HG03159 (cell line): ENCODE results near the gene ALK.

ENCODE experiments used
- ATAC-seq: cut with Tn5 transposase; IDR thresholded peaks from one replicate; pipeline ENCODE4 v1.9.1; 2021; ENCODE audit warnings: mild to moderate bottlenecking, moderate library complexity; ENCODE audit not compliant: unreplicated experiment

Gene ALK

DNA sequence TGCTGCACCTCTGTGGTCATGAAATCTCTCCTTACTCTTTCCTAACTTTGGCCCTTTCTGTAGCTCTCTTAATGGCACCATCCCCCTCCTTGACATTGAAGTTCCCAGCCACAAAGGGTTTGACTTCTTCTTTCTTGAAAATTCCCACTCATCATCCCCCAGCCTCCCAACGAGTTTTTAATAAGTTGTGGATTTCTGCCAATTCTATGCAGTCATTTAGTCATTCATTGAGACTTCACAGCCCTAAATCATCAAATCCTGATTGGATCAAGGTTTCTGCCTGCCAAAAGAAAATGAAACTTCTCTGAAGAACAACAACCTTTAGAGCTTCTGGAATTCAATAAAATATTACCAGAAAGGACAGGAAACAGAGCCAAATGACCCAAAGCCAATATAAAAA lies 451.9 kb downstream of the ALK start:
- ATAC-seq: no peak

DNA sequence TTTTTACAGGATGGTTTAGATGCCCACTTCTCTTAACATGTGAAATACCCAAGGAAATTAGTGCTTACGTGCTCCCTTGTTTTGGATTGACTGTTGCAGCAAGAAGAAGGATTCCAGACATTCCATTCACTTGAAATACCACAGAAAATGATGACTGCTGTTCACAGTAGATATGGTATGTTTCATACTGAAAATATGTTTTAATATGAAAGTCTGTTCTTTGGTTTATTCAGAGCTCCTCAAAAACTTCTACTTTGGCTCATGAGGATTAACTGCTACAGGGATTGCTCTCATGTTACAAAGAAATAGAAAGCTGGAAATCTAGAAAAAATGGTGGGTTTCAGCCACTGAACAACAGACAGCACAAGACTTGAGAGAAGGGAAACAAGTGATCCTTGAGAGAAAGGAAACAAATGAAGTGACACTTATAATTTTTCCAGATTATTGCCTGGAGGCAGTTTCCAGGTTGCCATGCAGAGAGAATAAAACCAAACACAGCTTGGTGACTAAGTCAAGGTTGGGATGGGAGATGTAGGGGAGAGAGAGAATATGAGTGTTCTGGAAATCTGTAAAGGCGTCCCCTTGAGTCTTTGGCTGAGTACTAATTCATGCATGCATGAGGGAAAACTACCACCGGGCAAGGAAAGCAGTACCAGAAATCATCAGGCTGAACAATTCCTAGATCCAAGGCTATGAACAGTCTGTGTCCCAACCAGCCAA lies 458.0 kb downstream of the ALK start:
- ATAC-seq: no peak

DNA sequence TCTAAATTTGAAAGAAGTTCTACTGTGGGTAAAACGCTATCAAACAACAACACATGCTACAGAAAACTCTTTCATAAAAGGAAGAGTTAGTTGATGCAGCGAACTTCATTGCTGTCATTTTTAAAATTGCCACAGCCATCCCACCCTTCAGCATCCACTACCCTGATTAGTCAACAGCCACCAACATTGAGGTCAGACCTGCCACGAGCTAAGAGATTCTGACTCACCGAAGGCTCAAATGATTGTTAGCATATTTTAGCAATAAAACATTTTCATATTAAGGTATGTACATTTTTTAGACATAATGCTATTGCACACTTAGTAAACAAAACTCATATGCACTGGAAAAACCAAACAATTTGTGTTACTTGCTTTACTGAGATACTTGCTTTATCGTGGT lies 459.1 kb downstream of the ALK start:
- ATAC-seq: no peak

DNA sequence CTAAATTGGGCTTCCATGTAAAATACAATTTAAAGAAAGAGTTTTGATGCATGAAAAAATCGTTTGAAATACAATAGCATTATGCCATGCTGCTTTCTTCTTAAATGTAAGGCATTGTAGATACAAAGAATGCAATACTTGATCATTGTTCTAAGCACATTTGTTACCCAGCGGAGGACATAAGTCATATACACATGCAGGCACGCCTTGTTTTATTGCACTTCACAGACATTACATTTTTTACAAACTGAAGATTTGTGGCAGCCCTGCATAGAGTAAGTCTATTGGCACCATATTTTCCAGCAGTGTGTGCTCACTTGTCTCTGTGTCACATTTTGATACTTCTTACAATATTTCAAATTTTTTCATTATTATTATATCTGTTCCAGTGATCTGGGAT lies 461.2 kb downstream of the ALK start:
- ATAC-seq: no peak

DNA sequence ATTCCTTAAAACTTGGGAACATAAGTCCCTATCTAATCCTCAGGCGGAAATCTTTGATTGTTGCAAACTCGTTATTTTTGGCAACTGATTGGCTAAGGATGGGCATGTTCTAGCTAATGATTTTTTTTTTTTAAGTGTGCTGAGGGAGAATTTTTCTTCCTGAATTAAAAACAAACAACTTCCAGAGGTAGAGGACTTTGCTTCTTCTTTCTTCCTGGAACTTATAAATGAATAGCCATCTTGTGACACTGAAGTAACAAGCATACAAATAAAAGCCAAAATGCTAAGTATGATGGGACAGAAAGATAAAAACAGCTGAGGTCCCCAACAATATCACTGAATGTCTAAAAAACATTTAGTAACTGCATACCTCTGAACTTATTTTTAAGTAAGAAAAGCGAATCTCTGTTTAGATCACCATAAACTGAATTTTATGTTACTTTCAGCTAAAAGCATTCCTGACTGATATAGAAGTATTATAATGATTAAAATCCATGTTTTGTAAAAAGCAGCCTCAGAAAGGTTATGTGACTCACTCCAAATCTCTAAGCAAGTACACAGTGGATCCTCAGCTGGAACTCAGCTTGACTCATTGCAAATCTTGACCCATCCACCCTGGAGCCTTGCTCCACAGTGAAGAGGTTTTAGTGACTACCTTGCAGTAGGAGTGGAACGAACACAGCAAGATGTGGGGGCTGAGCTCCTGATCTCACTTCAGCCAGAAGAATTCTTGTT lies 461.8 kb downstream of the ALK start:
- no peak for ATAC-seq

DNA sequence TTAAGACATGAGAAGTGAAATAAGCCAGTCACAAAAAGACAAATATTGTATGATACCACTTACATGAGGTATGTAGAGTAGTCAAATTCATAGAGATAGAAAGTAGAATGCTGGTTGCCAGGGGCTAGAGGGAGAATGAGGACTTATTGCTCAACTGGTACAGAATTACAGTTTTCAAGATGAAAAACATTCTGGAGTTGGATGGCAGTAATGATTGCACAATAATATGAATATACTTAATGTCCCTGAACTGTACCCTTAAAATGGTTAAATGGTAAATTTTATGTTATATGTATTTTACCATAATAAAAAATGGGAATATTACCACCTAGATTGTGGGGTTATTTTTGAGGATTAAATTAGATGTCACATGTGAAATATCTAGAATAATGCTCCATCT lies 465.0 kb downstream of the ALK start:
- ATAC-seq: no peak

DNA sequence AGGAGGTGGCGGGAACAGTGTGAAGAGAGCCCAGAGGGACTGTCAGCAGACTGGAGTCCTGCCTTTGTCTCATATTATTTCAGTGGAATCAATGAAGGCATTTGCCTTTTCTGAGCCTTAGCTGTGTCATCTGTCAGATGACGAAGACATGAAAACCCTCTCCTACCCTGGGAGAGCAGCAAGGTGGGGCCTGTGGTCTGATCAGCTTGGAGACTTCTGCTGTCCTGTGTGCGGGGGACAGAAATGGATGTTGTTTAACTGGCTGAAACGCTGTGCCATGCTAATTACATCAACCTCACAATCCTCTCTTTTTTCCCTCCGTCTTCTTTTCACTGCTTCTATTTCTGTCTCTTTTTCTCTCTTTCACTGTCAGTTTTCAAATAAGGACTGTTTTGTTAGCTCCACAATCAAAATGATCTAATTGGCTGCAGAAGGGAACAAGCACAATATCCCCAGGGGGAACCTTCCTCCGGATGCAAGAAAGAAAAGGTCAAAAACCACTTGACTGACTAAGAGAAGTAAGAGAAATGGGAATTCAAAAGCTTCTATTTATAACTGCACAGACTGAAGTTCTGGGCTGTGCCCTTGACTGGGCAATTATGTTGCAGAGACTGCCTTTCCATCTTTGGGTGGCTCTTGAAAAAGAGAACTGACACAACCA lies 466.1 kb downstream of the ALK start:
- no peak for ATAC-seq

DNA sequence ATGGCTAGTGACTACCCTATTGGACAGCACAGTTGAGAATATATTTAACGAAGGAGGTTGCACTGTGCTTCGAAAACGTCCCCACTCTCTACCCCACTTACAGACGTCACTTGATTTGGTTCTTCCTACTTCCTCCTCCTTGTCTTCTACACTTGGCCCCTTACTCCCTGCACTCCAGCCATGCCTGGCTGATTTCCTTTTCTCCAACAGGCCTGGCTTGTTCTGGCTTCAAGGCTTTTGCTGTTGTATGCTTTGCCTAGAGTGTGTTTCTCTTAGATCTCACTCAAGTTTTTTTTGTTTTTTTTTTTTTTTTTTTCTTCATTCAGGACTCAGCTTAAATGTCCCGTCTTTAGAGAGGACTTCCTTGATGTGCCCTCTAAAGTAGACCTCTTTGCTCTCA lies 469.4 kb downstream of the ALK start:
- ATAC-seq: no peak

DNA sequence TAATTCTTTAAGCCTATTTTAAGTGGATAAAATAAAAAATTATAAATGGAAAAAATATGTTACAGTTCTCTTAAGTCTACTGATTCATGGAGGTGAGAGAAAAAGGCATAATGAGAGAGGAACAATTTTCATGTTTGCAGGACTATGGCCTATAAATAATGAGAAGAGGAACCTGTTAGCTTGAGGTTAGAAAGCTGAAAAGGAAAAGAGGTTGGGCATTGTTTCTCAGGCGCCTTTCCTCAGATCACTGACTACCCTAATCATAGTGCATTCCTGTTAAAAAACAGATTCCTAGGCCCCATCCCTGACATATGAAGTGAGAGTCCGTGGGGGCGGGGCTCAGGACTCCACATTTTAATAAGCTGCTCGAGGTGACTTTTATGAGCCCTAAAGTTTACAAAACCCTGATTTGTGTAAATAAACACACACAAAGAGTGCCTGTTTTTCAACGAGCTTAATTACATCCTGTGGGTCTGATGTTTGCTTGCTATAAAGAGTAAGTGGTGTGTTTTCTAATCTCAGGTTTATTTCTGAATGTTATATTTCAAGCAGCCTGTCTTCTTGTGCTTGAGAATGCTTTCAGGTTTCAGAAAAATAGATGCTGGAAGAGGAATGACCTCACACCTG lies 470.7 kb downstream of the ALK start:
- no peak for ATAC-seq

DNA sequence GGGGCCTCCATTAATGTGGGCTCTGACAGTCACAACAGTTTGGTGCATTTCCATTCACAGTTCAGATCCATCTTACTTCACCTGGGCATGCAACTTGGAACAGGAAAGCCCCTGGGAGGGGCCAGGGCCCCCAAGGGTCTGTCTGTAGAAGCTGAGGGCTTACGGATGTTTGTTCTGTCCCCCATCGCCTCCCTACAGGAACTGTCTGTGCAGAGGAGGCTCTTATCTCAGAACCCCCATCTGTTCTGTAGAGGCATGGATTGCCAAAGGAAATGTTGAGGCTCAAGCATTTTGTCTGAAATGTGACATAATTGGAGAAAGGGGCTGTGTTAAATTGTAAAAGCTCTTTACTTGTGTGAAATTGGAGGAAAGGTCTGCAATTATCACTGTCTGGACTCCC lies 471.9 kb downstream of the ALK start:
- no peak for ATAC-seq

DNA sequence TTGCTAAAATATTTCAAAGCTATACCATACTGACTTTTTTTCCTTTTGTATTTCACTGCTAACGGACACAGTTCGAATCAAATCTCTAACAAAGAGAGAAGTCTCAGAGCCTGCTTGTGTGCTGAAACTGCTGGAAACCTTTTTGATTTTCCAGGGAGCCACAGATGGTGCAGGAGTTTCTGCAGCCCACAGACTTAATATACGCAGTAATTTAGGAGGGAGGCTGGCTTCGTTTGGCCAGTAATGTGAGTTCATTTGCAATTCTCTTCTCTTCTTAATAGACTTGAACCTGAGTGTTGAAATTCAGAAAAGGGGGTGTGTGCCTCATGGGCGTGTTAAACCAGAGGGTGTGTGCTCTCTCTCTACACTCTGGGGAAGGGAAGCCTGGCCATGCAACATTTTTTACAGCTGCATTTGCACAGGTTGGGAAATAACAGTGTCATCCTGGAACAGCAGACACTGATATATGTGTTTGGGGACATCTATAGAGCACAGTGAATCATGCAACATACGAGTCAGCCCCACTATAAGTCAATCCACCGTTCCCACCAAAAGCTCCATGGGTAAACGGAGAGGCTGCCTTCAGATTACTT lies 473.2 kb downstream of the ALK start:
- no peak for ATAC-seq

DNA sequence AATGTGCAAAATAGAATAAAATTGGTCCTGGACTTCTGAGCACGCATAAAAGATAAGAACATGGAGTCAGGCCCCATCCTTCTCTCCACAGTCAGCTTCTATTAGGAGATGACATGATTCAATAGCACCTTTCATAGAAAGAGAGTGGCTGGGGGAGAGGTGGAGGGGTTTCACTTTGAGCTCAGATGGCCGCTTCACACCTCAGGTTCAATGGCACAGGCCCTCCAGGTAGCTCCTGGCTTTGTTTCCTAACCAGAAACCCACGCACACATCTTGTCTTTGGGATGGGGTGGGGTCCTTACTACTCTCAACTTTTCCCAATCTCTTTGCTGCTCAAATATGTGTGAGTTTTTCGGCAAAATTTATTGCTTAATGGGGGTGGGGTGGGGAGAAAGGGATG lies 473.9 kb downstream of the ALK start:
- ATAC-seq: no peak

DNA sequence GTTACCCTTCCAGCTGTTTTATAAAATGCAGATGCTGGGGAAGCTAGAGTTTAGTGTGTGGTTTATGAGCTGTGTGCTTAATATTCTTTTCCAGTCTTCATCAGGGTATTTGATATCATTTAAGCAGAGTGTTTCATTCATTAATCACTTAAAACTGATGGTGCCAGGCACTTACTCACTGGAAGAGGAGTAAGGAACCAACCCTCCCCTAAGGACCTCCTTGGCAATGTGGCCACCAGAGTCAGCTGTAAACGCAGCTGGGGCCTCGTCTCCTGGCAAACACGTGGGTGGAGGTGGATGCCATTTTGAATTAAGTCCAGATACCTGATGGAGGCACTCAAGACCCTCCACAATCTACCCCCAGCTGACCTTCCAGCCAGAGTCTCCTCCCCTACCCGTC lies 474.5 kb downstream of the ALK start:
- ATAC-seq: no peak

DNA sequence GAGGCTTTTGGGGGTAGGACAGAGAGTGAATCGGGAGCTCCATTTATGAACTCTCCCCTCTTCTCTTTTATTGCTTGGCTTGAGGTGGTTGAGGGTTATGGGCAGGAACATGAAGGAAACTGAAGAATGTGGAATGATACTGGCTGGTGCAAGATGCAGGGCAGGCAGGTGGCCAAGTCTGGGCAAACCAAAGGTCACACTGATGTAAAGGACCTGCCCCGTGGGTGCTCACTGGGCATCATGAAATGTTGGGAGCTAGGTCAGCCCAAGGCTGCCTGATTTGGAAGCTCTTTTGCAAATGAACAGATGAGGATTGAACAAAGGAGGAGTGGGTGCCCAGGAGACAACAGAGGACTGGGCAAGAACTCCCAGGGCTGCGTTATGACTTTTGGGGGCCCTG lies 477.2 kb downstream of the ALK start:
- no peak for ATAC-seq

DNA sequence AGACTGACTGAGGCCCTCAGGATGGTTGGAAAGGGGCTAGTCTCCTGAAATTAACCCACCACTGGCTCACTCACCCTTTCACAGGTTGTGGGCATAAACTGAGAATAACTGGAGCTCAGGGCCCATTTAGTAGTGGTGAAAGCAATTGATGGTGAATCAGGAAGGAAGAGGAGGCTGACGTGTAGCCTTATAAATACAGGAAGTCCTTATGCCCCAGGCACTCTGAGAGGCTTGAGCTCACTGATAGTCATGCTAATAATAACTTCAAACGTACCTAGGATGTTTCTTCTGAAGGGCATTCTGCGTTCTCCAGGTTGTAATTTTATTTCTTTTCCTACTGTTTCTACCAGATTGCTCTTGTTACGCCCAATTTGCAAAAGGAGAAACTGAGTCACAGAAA lies 477.8 kb downstream of the ALK start:
- no peak for ATAC-seq

DNA sequence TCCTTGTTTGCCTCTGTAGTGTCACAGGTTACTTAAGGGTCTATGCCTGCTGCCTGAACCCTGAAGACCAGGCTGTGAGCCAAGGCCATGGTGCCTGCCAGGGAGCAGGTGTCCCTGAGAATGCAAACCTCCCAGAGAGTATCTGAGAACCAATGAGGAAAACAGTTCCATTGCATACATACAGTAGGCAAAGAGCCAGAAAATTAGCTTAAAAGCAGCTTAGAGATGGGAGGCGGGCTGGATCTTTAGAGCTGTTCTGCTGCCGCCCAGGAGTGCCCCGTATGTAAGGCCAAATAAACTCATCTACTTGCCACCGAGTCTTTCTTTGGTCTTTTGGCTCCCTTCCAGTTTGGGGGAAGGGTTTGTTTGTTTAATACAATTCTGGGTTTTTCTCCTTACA lies 478.2 kb downstream of the ALK start:
- ATAC-seq: no peak

DNA sequence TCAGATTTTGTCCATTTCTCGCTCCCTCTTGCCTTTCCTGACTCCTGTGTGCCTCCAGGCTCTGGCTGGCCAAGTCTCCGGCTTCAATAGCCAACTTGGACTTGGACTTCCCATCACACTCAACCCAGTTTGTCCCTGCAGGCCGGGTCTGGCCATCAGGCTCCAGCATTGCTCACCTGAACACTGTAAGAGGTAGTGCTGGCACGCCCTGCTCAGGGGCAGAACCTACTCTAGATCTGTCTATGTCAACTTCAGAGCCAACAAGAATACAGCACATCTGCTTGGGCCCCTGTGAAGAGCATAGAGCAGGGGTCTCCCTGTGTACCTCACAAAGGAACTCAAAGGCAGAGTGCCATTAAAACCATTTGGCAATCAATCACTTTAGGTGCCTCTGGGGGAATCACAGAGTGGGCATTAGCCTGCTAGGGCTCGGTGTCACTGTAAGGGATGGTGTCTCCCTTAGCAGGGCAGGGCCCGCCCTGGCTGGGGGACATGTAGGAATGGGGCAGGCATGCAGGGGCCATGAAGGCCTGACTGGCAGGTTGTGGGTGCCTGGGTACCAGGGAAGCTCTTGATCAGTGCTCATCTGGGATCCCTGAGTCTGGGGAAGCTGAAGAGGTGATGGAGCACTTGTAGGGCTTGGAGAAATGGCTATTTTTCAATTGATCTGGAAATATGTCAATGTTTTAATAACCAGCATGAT lies 480.3 kb downstream of the ALK start:
- ATAC-seq: no peak

DNA sequence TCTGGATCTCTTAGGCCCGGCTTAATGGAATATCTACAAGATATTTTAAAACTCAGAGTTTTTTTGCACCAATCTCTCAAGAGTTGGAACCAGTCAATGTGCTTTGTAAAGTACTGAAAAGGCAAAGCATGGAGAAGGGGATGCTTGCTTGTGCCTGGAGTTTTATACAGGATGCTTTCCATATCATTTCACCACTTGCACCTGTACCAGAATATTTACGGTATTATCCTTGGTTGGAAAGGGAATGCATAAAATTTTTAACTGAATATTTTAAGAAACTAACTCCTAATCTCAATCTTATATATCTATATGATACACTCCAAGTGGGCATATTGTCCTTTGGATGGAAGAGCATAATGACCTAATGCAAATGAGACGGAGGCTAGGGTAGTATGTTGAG lies 487.5 kb downstream of the ALK start:
- ATAC-seq: no peak

DNA sequence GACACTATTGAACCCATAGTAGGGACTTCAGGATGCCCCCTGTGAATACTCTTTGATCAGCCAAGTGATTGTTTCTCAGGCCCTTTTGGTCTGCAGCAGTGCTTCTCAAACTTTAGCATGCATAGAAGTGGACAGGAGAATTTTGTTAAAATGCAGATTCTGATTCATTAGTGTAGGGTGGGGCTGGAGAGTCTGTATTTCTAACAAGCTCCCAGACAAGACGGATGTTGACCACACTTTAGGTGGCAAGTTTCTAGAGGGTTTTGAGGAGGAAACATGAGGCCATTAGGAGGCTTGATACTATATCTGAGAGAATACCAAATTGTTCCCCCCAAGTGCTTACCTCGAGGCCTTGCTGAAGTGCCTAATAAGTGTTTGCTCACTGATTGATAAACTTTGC lies 488.3 kb downstream of the ALK start:
- ATAC-seq: no peak

DNA sequence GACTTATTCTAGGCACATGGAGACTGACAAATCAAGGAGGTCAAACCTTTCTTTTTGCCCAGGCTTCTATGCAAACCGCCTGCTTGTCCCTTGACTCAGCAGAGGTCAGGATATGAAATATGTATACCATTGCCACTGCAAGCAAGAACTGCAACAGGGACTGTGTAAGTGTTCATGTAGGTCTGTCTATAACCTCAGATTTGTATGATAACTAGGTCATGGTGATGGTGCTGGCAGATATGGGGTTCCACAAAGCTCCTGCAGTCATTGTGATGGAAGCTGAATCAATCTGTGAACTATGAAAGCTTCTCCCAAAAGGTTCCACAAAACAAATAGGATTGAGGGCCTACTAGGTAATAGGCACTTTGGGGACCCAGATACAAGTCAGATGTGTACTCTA lies 489.9 kb downstream of the ALK start:
- ATAC-seq: no peak
